HEK293T (cell line): ENCODE measurements around the gene EMP1.

Experiments
- CTCF ChIA-PET: fragments of 350-600 bp; formaldehyde crosslinking; extraction: SDS; loops from one replicate; lab custom pipeline; 2021; ENCODE audit warnings: antibody characterized with exemption, inconsistent platforms; lab: Yijun Ruan, JAX
- POLR2A ChIA-PET: fragments of 350-600 bp; formaldehyde crosslinking; extraction: SDS; loops from one replicate; lab custom pipeline; 2020; ENCODE audit warnings: antibody characterized with exemption, inconsistent platforms; lab: Yijun Ruan, JAX
- DNase-seq: peaks from one replicate; pipeline ENCODE4 v3.0.0; 2012; ENCODE audit warnings: mixed read lengths; ENCODE audit errors: extremely low spot score
- ARNT ChIP-seq: fragments of 450-650 bp; IDR thresholded peaks from 2 replicates; pipeline ENCODE4 v1.6.1; 2017; ENCODE audit warnings: mild to moderate bottlenecking
- BHLHE40 ChIP-seq: fragments of 450-650 bp; IDR thresholded peaks from 2 replicates; pipeline ENCODE4 v1.6.1; 2016; ENCODE audit warnings: mild to moderate bottlenecking, moderate library complexity, borderline replicate concordance
- CTBP1 ChIP-seq: fragments of 450-650 bp; IDR thresholded peaks from 2 replicates; pipeline ENCODE4 v1.6.1; 2016; ENCODE audit warnings: borderline replicate concordance
- ELF4 ChIP-seq: fragments of 450-650 bp; IDR thresholded peaks from 2 replicates; pipeline ENCODE4 v1.6.1; 2017; ENCODE audit warnings: antibody characterized with exemption
- FOXA1 ChIP-seq: fragments of 450-650 bp; IDR thresholded peaks from 2 replicates; pipeline ENCODE4 v1.6.1; 2016; ENCODE audit warnings: mild to moderate bottlenecking
- FOXK2 ChIP-seq: fragments of 450-650 bp; IDR thresholded peaks from 2 replicates; pipeline ENCODE4 v1.6.1; 2016; ENCODE audit warnings: mild to moderate bottlenecking
- FOXM1 ChIP-seq: fragments of 450-650 bp; IDR thresholded peaks from 2 replicates; pipeline ENCODE4 v1.6.1; 2017; ENCODE audit warnings: mild to moderate bottlenecking, borderline replicate concordance
- HDGF ChIP-seq: fragments of 450-650 bp; IDR thresholded peaks from 2 replicates; pipeline ENCODE4 v1.6.1; 2017; ENCODE audit warnings: antibody characterized with exemption, borderline replicate concordance
- L3MBTL2 ChIP-seq: fragments of 450-650 bp; conservative IDR thresholded peaks from 2 replicates; pipeline ENCODE4 v1.6.1; 2016; ENCODE audit warnings: mild to moderate bottlenecking
- LEF1 ChIP-seq: fragments of 450-650 bp; IDR thresholded peaks from 2 replicates; pipeline ENCODE4 v1.6.1; 2017; ENCODE audit warnings: mild to moderate bottlenecking, borderline replicate concordance
- NFRKB ChIP-seq: fragments of 450-650 bp; IDR thresholded peaks from 2 replicates; pipeline ENCODE4 v1.6.1; 2016; ENCODE audit warnings: mild to moderate bottlenecking, moderate library complexity
- PKNOX1 ChIP-seq: fragments of 450-650 bp; IDR thresholded peaks from 2 replicates; pipeline ENCODE4 v1.6.1; 2016
- SP1 ChIP-seq: fragments of 450-650 bp; IDR thresholded peaks from 2 replicates; pipeline ENCODE4 v1.6.1; 2017
- SUZ12 ChIP-seq: fragments of 450-650 bp; IDR thresholded peaks from 2 replicates; pipeline ENCODE4 v1.6.1; 2016; ENCODE audit warnings: mild to moderate bottlenecking
- TARDBP ChIP-seq: fragments of 450-650 bp; IDR thresholded peaks from 2 replicates; pipeline ENCODE4 v1.6.1; 2016
- ZNF384 ChIP-seq: fragments of 450-650 bp; IDR thresholded peaks from 2 replicates; pipeline ENCODE4 v1.6.1; 2016

The EMP1 gene

GRCh38 chr12:13171921-13172859 is 24.3 kb upstream of the EMP1 start:
- no peak for DNase-seq
- TF ChIP-seq FOXA1 (no peak), FOXM1 (no peak), SUZ12 (no peak), ARNT (no peak), ELF4 (no peak), CTBP1 (no peak), SP1 (no peak), NFRKB (no peak), L3MBTL2 (no peak), ZNF384 (no peak), PKNOX1 (no peak), LEF1 (no peak), TARDBP (no peak)
- CTCF ChIA-PET = interaction anchor here (0.6 kb wide), 2 partner anchors 116 to 317 kb away, joined by 3 to 4 read pairs; no protein-coding TSS in a partner anchor
- POLR2A ChIA-PET = no interaction called here

GRCh38 chr12:13173012-13173932 is 23.3 kb upstream of the EMP1 start:
- ChIA-PET CTCF (interaction anchor here (0.6 kb wide), 2 partner anchors 75 to 117 kb away, joined by 3 to 4 read pairs; no protein-coding TSS in a partner anchor), POLR2A (no interaction called here)
- no peak for DNase-seq
- TF ChIP-seq HDGF (no peak), TARDBP (no peak)

- no peak for DNase-seq
- no peak for TF ChIP-seq ELF4
- TF ChIP-seq SUZ12 = no peak
- TF ChIP-seq FOXM1 = no peak
- no peak for TF ChIP-seq CTBP1
- no peak for TF ChIP-seq PKNOX1
- no peak for TF ChIP-seq TARDBP
- no peak for TF ChIP-seq HDGF
- no peak for TF ChIP-seq ARNT
- no peak for TF ChIP-seq BHLHE40
- no peak for TF ChIP-seq L3MBTL2
- TF ChIP-seq LEF1 = no peak
- no peak for TF ChIP-seq FOXK2
- no peak for TF ChIP-seq FOXA1
- no peak for TF ChIP-seq SP1
- TF ChIP-seq NFRKB = no peak
- TF ChIP-seq ZNF384 = no peak
- CTCF ChIA-PET = no interaction called here
- POLR2A ChIA-PET = interaction anchor here (0.9 kb wide), 1 partner anchor 74 kb away, joined by 3 read pairs; no protein-coding TSS in a partner anchor
Observed at GRCh38 chr12:13175499-13175898, 21.0 kb upstream of the EMP1 start.

GRCh38 chr12:13176256-13176655 is 20.3 kb upstream of the EMP1 start:
- ChIA-PET CTCF (no interaction called here), POLR2A (no interaction called here)
- DNase-seq = no peak
- TF ChIP-seq BHLHE40 = no peak
- TF ChIP-seq CTBP1 = no peak
- TF ChIP-seq LEF1 = no peak
- TF ChIP-seq SUZ12 = no peak
- no peak for TF ChIP-seq PKNOX1
- no peak for TF ChIP-seq FOXM1

- TF ChIP-seq BHLHE40 (no peak), NFRKB (no peak), TARDBP (no peak), L3MBTL2 (no peak)
- ChIA-PET POLR2A (interaction anchor here (0.9 kb wide), 1 partner anchor 35 kb away, joined by 3 read pairs; no protein-coding TSS in a partner anchor), CTCF (no interaction called here)
- no peak for DNase-seq
Observed at GRCh38 chr12:13177373-13177772, 19.2 kb upstream of the EMP1 start.

GRCh38 chr12:13177906-13178305 is 18.6 kb upstream of the EMP1 start:
- no peak for DNase-seq
- TF ChIP-seq TARDBP (no peak), CTBP1 (no peak), LEF1 (no peak), SUZ12 (no peak), ZNF384 (no peak), L3MBTL2 (no peak), ARNT (no peak), FOXK2 (no peak), FOXM1 (no peak), FOXA1 (no peak), HDGF (no peak), NFRKB (no peak)
- ChIA-PET CTCF (interaction anchor here (1.6 kb wide), 1 partner anchor 34 kb away, joined by 4 read pairs; no protein-coding TSS in a partner anchor), POLR2A (interaction anchor here (0.9 kb wide), 1 partner anchor 34 kb away, joined by 3 read pairs; no protein-coding TSS in a partner anchor)
